GM18868 (cell line): ENCODE results near the gene PLIN1.

ENCODE experiments used
- ATAC-seq: cut with Tn5 transposase; IDR thresholded peaks from one replicate; pipeline ENCODE4 v1.9.1; 2021; ENCODE audit warnings: mild to moderate bottlenecking, moderate library complexity; ENCODE audit not compliant: unreplicated experiment

Gene PLIN1

GRCh38 chr15:89672221-89673164 is 6.7 kb downstream of the PLIN1 start:
- no peak for ATAC-seq

GRCh38 chr15:89671687-89672086 is 7.5 kb downstream of the PLIN1 start:
- no peak for ATAC-seq

DNA sequence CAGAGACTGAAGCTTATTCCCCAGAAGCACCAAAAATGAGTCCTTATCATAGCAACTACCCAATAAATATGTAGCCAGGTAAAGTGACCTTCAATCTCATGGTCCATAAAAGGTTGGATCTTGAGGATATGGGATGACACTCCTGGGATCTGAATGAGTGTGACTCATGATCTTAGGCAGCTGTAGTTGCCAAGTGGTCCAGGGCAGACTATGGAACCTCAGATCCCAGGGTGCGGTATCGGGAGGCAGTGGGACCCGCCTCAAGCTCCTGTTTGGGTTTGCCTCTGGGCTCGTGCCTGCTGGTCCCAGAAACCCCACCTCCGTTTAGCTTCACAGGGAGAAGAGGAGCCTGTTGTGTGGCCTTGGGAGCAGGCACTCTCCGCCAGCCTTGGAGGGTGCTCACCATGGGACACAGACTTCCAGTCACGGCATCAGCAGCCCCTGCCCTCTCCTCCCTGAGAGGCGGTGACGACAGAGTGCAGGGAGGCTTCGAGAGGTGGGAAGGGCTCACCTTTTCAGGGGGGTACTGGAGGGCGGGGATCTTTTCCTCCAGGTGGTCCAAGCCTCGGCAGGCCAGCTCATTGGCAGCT is 8.1 kb downstream of the PLIN1 start:
- ATAC-seq, result no peak

DNA sequence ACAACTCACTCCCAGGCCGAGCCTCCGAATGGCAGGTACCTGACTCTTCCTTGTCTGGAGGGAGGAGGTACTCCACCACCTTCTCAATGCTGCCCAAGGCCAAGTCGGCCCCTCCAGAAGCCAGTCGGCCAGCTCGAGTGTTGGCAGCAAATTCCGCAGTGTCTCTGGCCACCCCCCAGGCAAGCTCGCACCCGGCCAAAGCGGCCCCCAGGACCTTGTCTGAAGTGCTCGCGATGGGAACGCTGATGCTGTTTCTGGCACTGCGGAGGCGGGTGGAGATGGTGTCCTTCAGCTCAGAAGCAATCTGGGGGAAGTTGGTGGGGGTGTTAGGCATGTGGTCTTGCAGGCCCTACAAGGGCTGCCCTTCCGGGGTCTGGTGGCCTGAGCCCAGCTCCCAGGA is 9.2 kb downstream of the PLIN1 start:
- no peak for ATAC-seq

DNA sequence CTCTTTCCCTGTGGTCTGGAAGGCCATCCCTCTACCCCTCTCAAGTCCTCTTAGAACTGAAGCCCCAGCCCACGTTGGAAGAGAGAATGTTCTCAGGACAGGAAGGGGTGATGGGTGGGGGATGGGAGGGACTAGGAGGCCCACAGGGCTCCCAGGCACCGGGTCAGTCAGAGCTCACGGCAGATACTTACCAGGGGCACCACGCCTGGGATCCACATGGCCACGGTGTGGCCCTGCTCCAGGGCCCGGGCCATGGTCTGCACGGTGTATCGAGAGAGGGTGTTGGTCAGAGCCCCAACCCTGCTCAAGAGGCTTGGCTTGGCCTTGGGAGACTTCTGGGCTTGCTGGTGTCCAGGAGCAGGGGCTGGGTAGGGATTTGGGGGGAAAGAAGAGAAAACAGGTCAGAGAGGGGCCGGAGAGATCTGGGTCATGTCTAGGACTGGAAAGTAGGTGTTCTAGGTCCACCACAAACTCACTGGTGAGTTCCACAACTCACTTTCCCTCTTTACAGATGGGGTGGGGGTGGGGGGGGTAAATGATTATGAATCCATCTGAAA is 9.8 kb downstream of the PLIN1 start:
- ATAC-seq, result no peak

GRCh38 chr15:89668171-89668570 is 11.0 kb downstream of the PLIN1 start:
- no peak for ATAC-seq

GRCh38 chr15:89667706-89667960 is 11.5 kb downstream of the PLIN1 start:
- no peak for ATAC-seq

DNA sequence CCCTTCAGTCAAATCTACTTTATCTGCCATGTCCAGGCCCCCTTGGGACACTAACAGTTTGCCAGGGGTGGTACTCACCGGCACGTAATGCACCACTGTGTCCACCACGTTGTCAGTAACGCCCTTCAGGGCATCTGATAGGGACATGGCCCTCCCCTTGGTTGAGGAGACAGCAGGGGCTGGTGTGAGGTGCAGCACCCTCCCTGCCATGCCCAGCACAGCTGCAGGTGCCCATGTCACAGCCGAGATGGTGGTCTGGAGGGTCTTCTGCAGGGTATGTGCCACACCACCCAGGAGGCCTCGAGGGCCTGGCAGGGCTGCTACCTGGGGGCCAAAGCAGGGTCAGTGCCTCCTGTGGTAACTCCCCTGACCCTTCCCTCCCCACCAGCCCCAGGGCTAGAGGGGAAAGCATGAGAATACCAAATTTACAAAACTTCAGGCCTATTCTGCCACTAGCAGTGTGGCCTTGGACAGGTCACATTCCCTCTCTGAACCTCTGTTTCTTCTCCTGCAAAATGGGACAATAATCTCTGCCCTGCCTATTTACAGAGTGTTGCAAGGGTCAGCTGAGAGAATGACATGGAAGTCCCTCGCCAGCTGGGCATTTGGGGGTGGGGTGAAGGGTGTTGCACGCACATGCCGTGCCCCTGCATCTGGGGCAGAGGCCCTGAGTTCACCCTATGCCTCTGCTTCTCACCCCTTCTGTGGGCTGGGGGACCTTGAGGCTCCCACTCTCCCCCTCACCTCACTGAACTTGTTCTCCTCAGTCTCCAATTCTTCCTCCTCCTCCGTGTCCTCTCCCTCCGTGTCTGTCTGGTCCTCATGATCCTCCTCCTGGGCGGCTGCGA is 12.1 kb downstream of the PLIN1 start:
- no peak for ATAC-seq

GRCh38 chr15:89666184-89666857 is 12.8 kb downstream of the PLIN1 start:
- ATAC-seq, result no peak

GRCh38 chr15:89665449-89666181 is 13.6 kb downstream of the PLIN1 start:
- ATAC-seq, result no peak

DNA sequence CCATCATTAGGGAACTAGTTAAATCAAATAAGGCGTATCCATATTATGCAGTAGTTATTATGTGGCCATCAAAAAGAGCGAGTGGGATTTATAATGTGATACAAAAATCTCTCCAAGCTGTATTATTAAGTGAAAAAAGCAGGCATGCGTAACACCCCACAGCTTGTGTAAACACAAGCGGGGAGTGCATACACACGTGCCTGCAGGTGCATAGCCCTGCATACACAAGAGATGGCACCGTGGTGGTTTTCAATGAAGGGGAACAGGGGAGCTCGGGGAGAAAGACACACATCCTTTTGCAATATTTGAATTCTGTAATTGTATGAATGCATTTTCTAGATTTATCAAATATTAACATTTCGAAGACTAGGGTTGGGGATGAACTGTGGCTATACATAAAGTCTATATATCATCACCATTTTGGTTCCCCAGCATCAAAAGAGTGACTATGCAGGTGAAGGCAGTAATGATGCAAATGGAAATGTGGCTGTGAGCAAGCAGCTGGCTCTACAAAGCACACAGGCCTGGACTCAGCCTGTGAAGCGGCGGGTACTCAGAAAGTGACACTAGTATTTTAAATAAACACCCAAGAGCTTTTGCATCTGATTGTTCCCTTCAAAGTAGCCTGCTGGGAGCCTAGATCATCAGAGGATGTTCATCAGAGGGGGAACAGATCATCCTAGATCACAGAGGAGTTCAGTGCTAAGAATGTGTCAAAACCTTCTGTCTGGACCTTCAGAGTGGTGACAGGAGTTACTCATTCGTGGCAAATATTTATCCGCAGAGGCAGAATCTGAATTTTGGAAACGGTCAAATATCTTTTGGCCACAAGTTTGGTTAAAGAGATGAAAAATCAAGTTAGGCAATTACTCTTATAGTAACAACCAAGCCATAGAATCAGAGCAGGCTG is 14.5 kb downstream of the PLIN1 start:
- no peak for ATAC-seq

DNA sequence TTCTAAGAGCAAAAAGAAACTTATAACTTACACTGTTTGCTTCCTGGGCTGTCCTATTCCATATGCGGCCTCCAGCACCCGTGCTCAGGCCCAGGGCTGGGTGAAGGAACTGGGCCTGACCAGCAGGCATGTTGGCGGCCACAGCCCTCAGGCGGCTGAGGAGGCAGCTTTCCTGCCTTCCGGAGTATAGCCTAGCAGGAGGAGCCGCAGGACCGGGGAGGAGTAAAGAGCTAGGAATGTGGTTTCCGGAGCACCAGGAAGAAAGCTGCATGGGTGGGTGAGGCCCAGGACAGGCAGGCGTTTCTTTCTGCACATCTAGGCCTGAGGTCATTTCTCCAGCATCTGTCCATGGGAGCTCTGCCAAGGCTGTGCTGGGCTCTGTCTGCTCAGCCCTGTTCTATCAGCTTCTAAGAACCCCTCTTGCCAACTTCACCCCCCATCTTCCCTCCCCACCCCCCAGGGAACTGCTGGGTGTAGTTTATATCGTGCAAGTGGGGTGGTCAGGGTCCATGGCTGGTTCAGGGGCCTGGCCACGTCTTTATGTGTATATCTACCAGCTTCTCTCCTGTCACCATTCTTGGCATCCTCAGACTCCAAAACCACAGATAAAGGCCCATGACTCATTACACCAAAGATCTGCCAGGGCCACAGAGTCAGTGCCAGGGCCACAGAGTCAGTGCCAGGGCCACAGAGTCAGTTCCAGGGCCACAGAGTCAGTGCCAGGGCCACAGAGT is 16.1 kb downstream of the PLIN1 start:
- no peak for ATAC-seq

- no peak for ATAC-seq
These were observed 18.6 kb downstream of the PLIN1 start for GRCh38 chr15:89660556-89660955.

DNA sequence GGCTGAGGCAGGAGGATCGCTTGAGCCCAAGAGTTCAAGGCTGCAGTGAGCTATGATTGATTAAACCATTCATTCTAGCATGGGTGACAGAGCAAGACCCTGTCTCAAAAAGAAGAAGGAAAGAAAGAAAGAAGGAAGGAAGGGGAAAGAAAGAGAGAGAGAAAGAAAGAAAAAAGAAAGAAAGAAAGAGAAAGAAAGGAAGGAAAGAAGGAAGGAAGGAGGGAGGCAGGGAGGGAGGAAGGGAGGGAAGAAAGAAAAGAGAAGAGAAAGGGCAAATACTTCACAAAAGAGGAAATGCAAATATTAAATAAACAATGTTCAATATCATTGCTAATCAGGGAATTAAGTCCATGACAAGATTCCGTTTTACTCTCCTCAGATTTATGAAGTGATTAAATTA is 19.9 kb downstream of the PLIN1 start:
- ATAC-seq, result no peak

DNA sequence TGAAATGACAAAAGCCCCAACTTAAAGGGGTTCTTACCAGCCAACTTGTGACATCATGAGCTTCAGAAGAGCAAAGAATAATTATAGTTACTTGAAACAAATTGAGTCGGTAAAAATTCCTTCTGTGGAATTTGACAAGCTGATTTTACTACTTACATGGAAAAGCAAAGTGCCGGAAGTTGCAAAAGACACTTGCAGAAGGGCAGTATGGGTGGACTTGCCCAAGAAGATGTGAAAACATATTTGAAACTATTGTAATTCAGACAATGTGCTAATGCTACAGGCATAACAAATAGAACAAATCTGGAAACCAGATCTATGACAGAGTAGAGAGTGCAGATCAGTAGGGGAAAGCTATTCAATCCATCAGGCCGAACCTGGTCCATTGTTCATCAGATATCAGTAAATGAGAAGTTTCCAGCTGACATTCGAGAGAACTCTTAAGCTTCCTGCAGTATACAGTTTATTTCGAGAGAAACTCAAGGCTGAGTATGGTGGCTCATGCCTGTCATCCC is 21.4 kb downstream of the PLIN1 start:
- no peak for ATAC-seq

- ATAC-seq, result no peak
These were observed 22.9 kb downstream of the PLIN1 start for GRCh38 chr15:89656116-89656815.
